ENCODE results near the gene SPINK4. TPM values are rescaled to one million over a fixed set of nuclear protein-coding genes. Genes with fewer than 3 reads are reported as not detected.

SPINK4 gene
- total RNA-seq, 1 experiment from 2014 or later = not detected

DNA sequence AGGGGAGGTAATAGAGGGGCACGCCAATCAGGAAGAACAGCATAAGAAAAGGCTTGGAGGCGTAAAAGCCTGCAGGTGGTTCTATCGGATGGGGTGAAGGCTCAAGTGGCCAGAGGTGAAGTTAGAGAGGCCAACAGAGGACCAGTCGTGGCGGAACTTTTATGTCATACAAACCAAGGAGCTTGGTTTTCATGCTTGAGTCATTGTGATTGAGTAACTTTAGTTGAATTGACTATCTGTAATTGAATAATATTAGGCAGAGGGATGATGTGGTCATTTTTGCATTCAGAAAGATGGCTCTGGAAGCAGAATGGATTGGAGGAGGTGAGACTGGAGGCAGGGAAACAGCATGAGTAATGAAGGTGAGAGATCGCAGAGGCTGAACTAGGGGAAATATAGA lies 7.2 kb upstream of the SPINK4 start (continued):
- TF ChIP-seq CDX4 (CRISPR knock-in tag; IDR thresholded peaks at IDR 0.05; ENCODE audit: borderline replicate concordance) (no peak), ZBTB21 (CRISPR knock-in tag; IDR thresholded peaks at IDR 0.05; ENCODE audit: borderline replicate concordance) (no peak)

DNA sequence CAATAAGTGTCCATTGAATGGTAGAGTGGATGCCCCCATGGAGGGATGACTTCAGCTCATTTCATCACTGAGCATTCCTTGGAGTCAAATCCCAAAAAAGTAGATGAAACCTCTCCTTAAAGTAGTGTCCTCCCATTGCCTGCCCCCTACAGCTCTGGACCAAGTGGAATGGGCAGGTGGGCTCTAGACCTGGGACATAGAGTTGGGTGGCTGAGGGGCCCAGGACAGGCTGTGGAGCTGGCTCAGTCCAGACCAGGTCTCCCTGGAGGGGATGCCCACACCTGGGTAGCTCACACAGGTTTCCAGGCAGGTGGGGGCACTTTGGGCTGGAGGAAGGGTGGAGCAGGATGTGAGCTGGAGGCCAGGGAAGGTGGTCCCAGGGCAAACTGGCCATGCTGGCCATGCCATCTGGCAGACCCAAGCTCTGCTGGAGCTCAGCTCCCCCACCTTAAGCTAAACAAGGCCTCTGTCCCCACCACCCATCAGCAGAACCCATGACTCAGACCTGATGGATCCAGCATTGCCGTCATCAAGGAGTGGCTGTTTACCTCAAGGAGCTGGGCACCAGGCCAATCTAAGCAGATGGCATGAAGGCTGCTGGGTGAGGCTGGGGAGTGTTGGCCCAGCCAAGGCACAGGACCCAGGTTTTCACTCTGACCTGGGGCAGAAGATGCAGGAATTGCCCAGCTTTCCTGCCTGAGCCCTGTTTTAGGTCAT lies 6.2 kb upstream of the SPINK4 start:
- no peaks in the 10 kb centered on the region for H3K9me3 Mint-ChIP-seq

GRCh38 chr9:33234511-33235467 lies 5.2 kb upstream of the SPINK4 start:
- CTCF ChIA-PET = interaction anchor here (1.8 to 2.1 kb wide), 2 partner anchors 8 kb away, joined by 4 to 9 read pairs; no protein-coding TSS in a partner anchor
- Mint-ChIP-seq H3K36me3 (no peaks in the 10 kb centered on the region), H3K27ac (no peak overlapping the region), H3K4me3 (no peak overlapping the region), H3K4me1 (no peaks in the 10 kb centered on the region), H3K9me3 (no peaks in the 10 kb centered on the region), H3K27me3 (ENCODE audit: low read depth) (peaks cover 24% of the 10 kb centered on the region)
- ATAC-seq (no peak), DNase-seq (ENCODE audit: low spot score) (no peak)
- TF ChIP-seq ZNF416 (CRISPR knock-in tag; IDR thresholded peaks at IDR 0.05) = no peak
- TF ChIP-seq OVOL2 (CRISPR knock-in tag; IDR thresholded peaks at IDR 0.05; ENCODE audit: borderline replicate concordance) = no peak
- TF ChIP-seq TEAD1 (CRISPR knock-in tag; IDR thresholded peaks at IDR 0.05) = no peak
- TF ChIP-seq MXD4 (CRISPR knock-in tag; IDR thresholded peaks at IDR 0.05; ENCODE audit: borderline replicate concordance) = no peak
- TF ChIP-seq STAT6 (CRISPR knock-in tag; conservative IDR thresholded peaks at IDR 0.05; ENCODE audit: low read depth) = no peak
- POLR2A ChIA-PET = no interaction called here

More for the DNA sequence above, 6.2 kb upstream of the SPINK4 start:
- Mint-ChIP-seq H3K27me3 (ENCODE audit: low read depth) (peaks cover 24% of the 10 kb centered on the region), H3K4me3 (no peak overlapping the region), H3K36me3 (no peaks in the 10 kb centered on the region), H3K4me1 (no peaks in the 10 kb centered on the region), H3K27ac (no peak overlapping the region)
- DNase-seq (ENCODE audit: low spot score) (no peak), ATAC-seq (no peak)
- TF ChIP-seq CDX4 (CRISPR knock-in tag; IDR thresholded peaks at IDR 0.05; ENCODE audit: borderline replicate concordance) (no peak), ZNF532 (CRISPR knock-in tag; IDR thresholded peaks at IDR 0.05; ENCODE audit: borderline replicate concordance) (no peak)
- ChIA-PET CTCF (interaction anchor here (1.8 kb wide), 1 partner anchor 9 kb away, joined by 4 read pairs; no protein-coding TSS in a partner anchor), POLR2A (no interaction called here)
